GM12878 (cell line): ENCODE results near the gene PPFIA3.

ENCODE experiments used
- ATF7 ChIP-seq: fragments of 450-650 bp; IDR thresholded peaks from 2 replicates; pipeline ENCODE4 v1.6.1; 2016; ENCODE audit warnings: low read depth, mild to moderate bottlenecking
- EGR1 ChIP-seq, 2 experiments: IDR thresholded peaks; 1 replicate in 1 of 2; 2 replicates in 1 of 2; pipeline ENCODE4 v1.6.1; 2011 to 2012; ENCODE audit warnings: low read depth in 2 of 2, low read length in 2 of 2, borderline replicate concordance in 1 of 2, mild to moderate bottlenecking in 1 of 2, moderate library complexity in 1 of 2
- GABPA ChIP-seq: IDR thresholded peaks from 2 replicates; pipeline ENCODE4 v1.6.1; 2014; ENCODE audit warnings: antibody characterized with exemption, low read depth, mild to moderate bottlenecking, inconsistent platforms
- MTA2 ChIP-seq: fragments of 450-650 bp; IDR thresholded peaks from 2 replicates; pipeline ENCODE4 v1.6.1; 2016; ENCODE audit warnings: low read depth, mild to moderate bottlenecking, moderate library complexity
- POLR2A ChIP-seq: IDR thresholded peaks from 2 replicates; pipeline ENCODE4 v1.6.1; 2011; ENCODE audit warnings: low read depth, mild to moderate bottlenecking, low read length
- POLR2AphosphoS5 ChIP-seq: IDR thresholded peaks from 2 replicates; pipeline ENCODE4 v1.6.1; 2011; ENCODE audit warnings: mild to moderate bottlenecking, low read length, inconsistent platforms
- RFX5 ChIP-seq: IDR thresholded peaks from 2 replicates; pipeline ENCODE4 v1.6.1; 2011; ENCODE audit warnings: low read depth, low read length, improper control_type of control experiment
- SP1 ChIP-seq: IDR thresholded peaks from one replicate; pipeline ENCODE4 v1.6.1; 2011; ENCODE audit warnings: low read depth, low read length
- YY1 ChIP-seq: IDR thresholded peaks from 2 replicates; pipeline ENCODE4 v1.6.1; 2011; ENCODE audit warnings: low read depth, mild to moderate bottlenecking, low read length
- ZNF274 ChIP-seq: IDR thresholded peaks from one replicate; pipeline ENCODE4 v1.8.0; 2011; ENCODE audit not compliant: insufficient read length, insufficient read depth
- TF ChIP-seq, protein P1 (sequence below), 3 experiments: IDR thresholded peaks in 2 of 3; conservative IDR thresholded peaks in 1 of 3; 2 replicates each; pipeline ENCODE4 v1.5.1; 2011; ENCODE audit warnings: low read depth in 3 of 3, low read length in 3 of 3, mild to moderate bottlenecking in 3 of 3, control low read depth in 2 of 3, moderate library complexity in 2 of 3, inconsistent platforms in 1 of 3, mixed read lengths in 1 of 3; ENCODE audit not compliant: control insufficient read depth in 2 of 3, insufficient read depth in 1 of 3; ENCODE audit errors: extremely low read depth in 1 of 3
- TF ChIP-seq, protein P2 (sequence below): IDR thresholded peaks from 2 replicates; pipeline ENCODE4 v1.6.1; 2012; ENCODE audit warnings: low read depth, low read length, improper control_type of control experiment

DNA sequence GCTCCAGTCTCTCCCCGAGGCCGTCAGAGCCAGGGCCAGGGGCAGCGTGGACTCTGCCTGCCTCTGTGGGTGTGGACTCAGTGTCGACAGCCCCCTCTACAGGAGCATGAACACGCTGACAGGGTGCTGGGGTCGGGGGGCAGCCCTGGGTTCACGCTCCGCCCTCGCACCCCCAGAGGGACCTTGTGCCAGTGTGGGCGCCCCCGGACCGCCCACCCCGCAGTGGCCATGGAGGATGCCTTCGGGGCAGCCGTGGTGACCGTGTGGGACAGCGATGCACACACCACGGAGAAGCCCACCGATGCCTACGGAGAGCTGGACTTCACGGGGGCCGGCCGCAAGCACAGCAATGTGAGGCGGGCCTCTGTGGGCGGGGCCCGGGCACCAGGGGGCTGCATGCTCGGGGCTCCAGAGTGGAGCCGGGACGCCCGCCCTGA is 46.5 kb downstream of the PPFIA3 start:
- TF ChIP-seq GABPA (no peak), POLR2A (no peak), ATF7 (no peak), ZNF274 (no peak), SP1 (no peak), YY1 (no peak), EGR1 (IDR thresholded peaks at IDR 0.05; ENCODE audit: borderline replicate concordance in 1 of 2, low read depth in 2 of 2, low read length in 2 of 2) (no peak), RFX5 (no peak), POLR2AphosphoS5 (no peak), MTA2 (no peak)
- TF ChIP-seq, protein P1, sequence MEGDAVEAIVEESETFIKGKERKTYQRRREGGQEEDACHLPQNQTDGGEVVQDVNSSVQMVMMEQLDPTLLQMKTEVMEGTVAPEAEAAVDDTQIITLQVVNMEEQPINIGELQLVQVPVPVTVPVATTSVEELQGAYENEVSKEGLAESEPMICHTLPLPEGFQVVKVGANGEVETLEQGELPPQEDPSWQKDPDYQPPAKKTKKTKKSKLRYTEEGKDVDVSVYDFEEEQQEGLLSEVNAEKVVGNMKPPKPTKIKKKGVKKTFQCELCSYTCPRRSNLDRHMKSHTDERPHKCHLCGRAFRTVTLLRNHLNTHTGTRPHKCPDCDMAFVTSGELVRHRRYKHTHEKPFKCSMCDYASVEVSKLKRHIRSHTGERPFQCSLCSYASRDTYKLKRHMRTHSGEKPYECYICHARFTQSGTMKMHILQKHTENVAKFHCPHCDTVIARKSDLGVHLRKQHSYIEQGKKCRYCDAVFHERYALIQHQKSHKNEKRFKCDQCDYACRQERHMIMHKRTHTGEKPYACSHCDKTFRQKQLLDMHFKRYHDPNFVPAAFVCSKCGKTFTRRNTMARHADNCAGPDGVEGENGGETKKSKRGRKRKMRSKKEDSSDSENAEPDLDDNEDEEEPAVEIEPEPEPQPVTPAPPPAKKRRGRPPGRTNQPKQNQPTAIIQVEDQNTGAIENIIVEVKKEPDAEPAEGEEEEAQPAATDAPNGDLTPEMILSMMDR (IDR thresholded peaks at IDR 0.05 in 2 of 3, conservative IDR thresholded peaks at IDR 0.05 in 1 of 3; ENCODE audit: control insufficient read depth in 2 of 3, extremely low read depth in 1 of 3, insufficient read depth in 1 of 3, low read depth in 3 of 3, low read length in 3 of 3): no peak
- TF ChIP-seq, protein P2, sequence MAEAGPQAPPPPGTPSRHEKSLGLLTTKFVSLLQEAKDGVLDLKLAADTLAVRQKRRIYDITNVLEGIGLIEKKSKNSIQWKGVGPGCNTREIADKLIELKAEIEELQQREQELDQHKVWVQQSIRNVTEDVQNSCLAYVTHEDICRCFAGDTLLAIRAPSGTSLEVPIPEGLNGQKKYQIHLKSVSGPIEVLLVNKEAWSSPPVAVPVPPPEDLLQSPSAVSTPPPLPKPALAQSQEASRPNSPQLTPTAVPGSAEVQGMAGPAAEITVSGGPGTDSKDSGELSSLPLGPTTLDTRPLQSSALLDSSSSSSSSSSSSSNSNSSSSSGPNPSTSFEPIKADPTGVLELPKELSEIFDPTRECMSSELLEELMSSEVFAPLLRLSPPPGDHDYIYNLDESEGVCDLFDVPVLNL: no peak
